Measurements from ENCODE around the gene TERT. TPM values are rescaled to one million over a fixed set of nuclear protein-coding genes. Genes with fewer than 3 reads are reported as not detected.

The TERT gene
- total and polyA plus RNA-seq, 2 donors (not counting 1 experiment from before 2014, with no cell fraction given): 0.24 to 0.39 TPM

- Histone ChIP-seq H2AFZ (ENCODE audit: insufficient read depth, low read depth, low read length, poor library complexity, severe bottlenecking) (no peak overlapping the region), H3K4me3 (ENCODE audit: control extremely low read depth in 1 of 5, extremely low read depth in 1 of 5, insufficient read depth in 1 of 5, low read depth in 2 of 5, low read length in 4 of 5) (no peak overlapping the region), H4K20me1 (ENCODE audit: control insufficient read depth, insufficient read depth, low read length, poor library complexity, severe bottlenecking) (no peaks in the 10 kb centered on the region), H3K9ac (ENCODE audit: low read length) (no peak overlapping the region), H3K79me2 (ENCODE audit: control insufficient read depth, insufficient read depth, low read length) (no peaks in the 10 kb centered on the region), H3K27ac (ENCODE audit: low read length in 2 of 2) (no peak overlapping the region), H3K4me2 (replicated peaks; ENCODE audit: low read depth, low read length, poor library complexity, severe bottlenecking) (no peak overlapping the region), H3K4me1 (ENCODE audit: control insufficient read depth in 2 of 2, insufficient read depth in 2 of 2, low read length in 2 of 2) (no peaks in the 10 kb centered on the region), H3K36me3 (replicated peaks in 1 of 2; ENCODE audit: control extremely low read depth in 1 of 2, control insufficient read depth in 1 of 2, extremely low read depth in 1 of 2, insufficient read depth in 2 of 2, low read length in 1 of 2) (no peaks in the 10 kb centered on the region), H3K9me3 (ENCODE audit: control extremely low read depth in 1 of 3, control insufficient read depth in 2 of 3, insufficient read depth in 1 of 3, low read length in 2 of 3) (peaks cover 0 to 18% (median 0%) of the 10 kb centered on the region in 3 donors), H3K27me3 (replicated peaks in 1 of 4; ENCODE audit: control extremely low read depth in 1 of 4, control insufficient read depth in 3 of 4, insufficient read depth in 4 of 4, low read length in 3 of 4) (no peaks in the 10 kb centered on the region)
- no peak overlapping the region for H3K4me3 Mint-ChIP-seq
- ChIA-PET POLR2A (no interaction called here), CTCF (no interaction called here)
- TF ChIP-seq CTCF (IDR thresholded peaks at IDR 0.05): no peak
- TF ChIP-seq EZH2 (IDR thresholded peaks at IDR 0.05; ENCODE audit: borderline replicate concordance, insufficient read depth, low read depth, low read length, poor library complexity, severe bottlenecking): no peak
- 92% methylated on average over 12 of the region's 16 CpGs for WGBS (ENCODE audit: insufficient coverage)
- intact Hi-C loops (cut with micrococcal nuclease): no loop called here
- H3K4me1 Mint-ChIP-seq: no peaks in the 10 kb centered on the region
- H3K27me3 Mint-ChIP-seq: no peaks in the 10 kb centered on the region
- DNase-seq (no peak), ATAC-seq (ENCODE audit: low read depth) (no peak)
- H3K27ac Mint-ChIP-seq: no peak overlapping the region
- H3K9me3 Mint-ChIP-seq (ENCODE audit: insufficient read depth): no peaks in the 10 kb centered on the region
Measured at GRCh38 chr5:1274471-1274870, 20.4 kb downstream of the TERT start.

DNA sequence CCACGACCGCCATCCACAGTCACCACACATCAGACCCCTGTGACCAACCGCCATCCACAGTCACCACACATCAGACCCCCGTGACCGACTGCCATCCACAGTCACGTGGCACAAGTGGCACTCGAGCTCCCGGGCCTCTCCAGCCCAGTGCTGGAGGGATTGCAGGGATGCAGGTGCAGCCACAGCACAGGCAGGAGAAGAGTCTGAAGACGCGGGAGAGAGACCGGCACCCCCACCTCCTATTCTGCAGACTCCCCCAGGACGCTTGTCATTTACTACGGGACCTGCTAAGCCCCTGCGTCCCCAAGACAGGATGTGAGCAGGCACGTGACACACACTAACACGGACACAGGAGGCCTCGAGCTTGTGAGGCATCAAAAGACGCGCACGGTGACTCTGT is 21.1 kb downstream of the TERT start:
- H3K79me2 ChIP-seq (ENCODE audit: control insufficient read depth, insufficient read depth, low read length): no peaks in the 10 kb centered on the region
- no peak for DNase-seq

More for the DNA sequence above, 21.1 kb downstream of the TERT start:
- Mint-ChIP-seq H3K4me1 (no peaks in the 10 kb centered on the region), H3K27ac (no peak overlapping the region), H3K9me3 (ENCODE audit: insufficient read depth) (no peaks in the 10 kb centered on the region), H3K27me3 (no peaks in the 10 kb centered on the region), H3K4me3 (no peak overlapping the region)
- Histone ChIP-seq H4K20me1 (ENCODE audit: control insufficient read depth, insufficient read depth, low read length, poor library complexity, severe bottlenecking) (no peaks in the 10 kb centered on the region), H3K36me3 (replicated peaks in 1 of 2; ENCODE audit: control extremely low read depth in 1 of 2, control insufficient read depth in 1 of 2, extremely low read depth in 1 of 2, insufficient read depth in 2 of 2, low read length in 1 of 2) (no peaks in the 10 kb centered on the region), H2AFZ (ENCODE audit: insufficient read depth, low read depth, low read length, poor library complexity, severe bottlenecking) (no peak overlapping the region), H3K4me2 (replicated peaks; ENCODE audit: low read depth, low read length, poor library complexity, severe bottlenecking) (no peak overlapping the region), H3K4me1 (ENCODE audit: control insufficient read depth in 2 of 2, insufficient read depth in 2 of 2, low read length in 2 of 2) (no peaks in the 10 kb centered on the region), H3K9ac (ENCODE audit: low read length) (no peak overlapping the region), H3K27me3 (replicated peaks in 1 of 4; ENCODE audit: control extremely low read depth in 1 of 4, control insufficient read depth in 3 of 4, insufficient read depth in 4 of 4, low read length in 3 of 4) (no peaks in the 10 kb centered on the region), H3K9me3 (ENCODE audit: control extremely low read depth in 1 of 3, control insufficient read depth in 2 of 3, insufficient read depth in 1 of 3, low read length in 2 of 3) (peaks cover 0 to 11% (median 0%) of the 10 kb centered on the region in 3 donors), H3K4me3 (ENCODE audit: control extremely low read depth in 1 of 5, extremely low read depth in 1 of 5, insufficient read depth in 1 of 5, low read depth in 2 of 5, low read length in 4 of 5) (no peak overlapping the region), H3K27ac (ENCODE audit: low read length in 2 of 2) (no peak overlapping the region)
- intact Hi-C loops (cut with micrococcal nuclease): no loop called here
- CTCF ChIA-PET: no interaction called here
- 96% methylated on average over 15 of the region's 20 CpGs for WGBS (ENCODE audit: insufficient coverage)
- TF ChIP-seq EZH2 (IDR thresholded peaks at IDR 0.05; ENCODE audit: borderline replicate concordance, insufficient read depth, low read depth, low read length, poor library complexity, severe bottlenecking) (no peak), CTCF (IDR thresholded peaks at IDR 0.05) (no peak)
- ATAC-seq (ENCODE audit: low read depth): no peak
- POLR2A ChIA-PET: no interaction called here
